DND-41 (cell line): ENCODE results near the gene TMEM132D.

Source experiments
- ATAC-seq: fragments of 200-7000 bp; cut with Tn5 transposase; 3 replicates; pipeline ENCODE4 v1.9.1; 2021; ENCODE audit warnings: low read depth; ENCODE audit not compliant: insufficient read depth
- DNase-seq: peaks from one replicate; pipeline ENCODE4 v3.0.0-alpha.2; 2020
- H2AFZ ChIP-seq: 2 replicates; pipeline ENCODE4 v1.6.0; 2012; ENCODE audit warnings: low read depth, low read length
- H3K27ac ChIP-seq: 2 replicates; pipeline ENCODE4 v1.5.1; 2012; ENCODE audit warnings: low read length, inconsistent platforms
- H3K27me3 ChIP-seq: fragments of 200-600 bp; sonication (generic); 2 replicates; pipeline ENCODE4 v1.6.0; 2012; ENCODE audit warnings: low read length, mild to moderate bottlenecking, inconsistent platforms; ENCODE audit not compliant: insufficient read depth, poor library complexity
- H3K36me3 ChIP-seq: 2 replicates; pipeline ENCODE4 v1.5.1; 2012; ENCODE audit warnings: low read length, inconsistent platforms; ENCODE audit not compliant: insufficient read depth
- H3K4me1 ChIP-seq: 2 replicates; pipeline ENCODE4 v1.5.1; 2012; ENCODE audit warnings: mild to moderate bottlenecking, low read length; ENCODE audit not compliant: insufficient read depth
- H3K4me2 ChIP-seq: 2 replicates; pipeline ENCODE4 v1.6.0; 2012; ENCODE audit warnings: mild to moderate bottlenecking, moderate library complexity, low read length, inconsistent platforms; ENCODE audit not compliant: insufficient read depth
- H3K4me3 ChIP-seq, 2 experiments: fragments of 200-600 bp in 1 of 2; shearing (Covaris generic) in 1 of 2; 2 replicates each; pipeline ENCODE4 v1.5.1; 2012 to 2016; ENCODE audit warnings: inconsistent platforms in 2 of 2, low read length in 2 of 2, mild to moderate bottlenecking in 2 of 2, low read depth in 1 of 2, moderate library complexity in 1 of 2
- H3K79me2 ChIP-seq: 2 replicates; pipeline ENCODE4 v1.6.0; 2012; ENCODE audit warnings: low read length, inconsistent platforms; ENCODE audit not compliant: insufficient read depth
- H3K9ac ChIP-seq: 2 replicates; pipeline ENCODE4 v1.6.0; 2012; ENCODE audit warnings: low read depth, mild to moderate bottlenecking, inconsistent platforms, low read length, moderate library complexity
- H3K9me3 ChIP-seq: 2 replicates; pipeline ENCODE4 v1.5.1; 2012; ENCODE audit warnings: low read length, moderate library complexity, mild to moderate bottlenecking, inconsistent platforms; ENCODE audit not compliant: insufficient read depth, severe bottlenecking
- H4K20me1 ChIP-seq: 2 replicates; pipeline ENCODE4 v1.6.0; 2012; ENCODE audit warnings: low read length; ENCODE audit not compliant: insufficient read depth
- CTCF ChIP-seq: IDR thresholded peaks from 2 replicates; pipeline ENCODE4 v1.5.1; 2012; ENCODE audit warnings: borderline replicate concordance, low read length, moderate library complexity, mild to moderate bottlenecking; ENCODE audit not compliant: poor library complexity, severe bottlenecking; ENCODE audit errors: extremely low read depth
- EZH2 ChIP-seq: IDR thresholded peaks from 3 replicates; pipeline ENCODE4 v1.6.1; 2012; ENCODE audit warnings: borderline replicate concordance, low read depth, mild to moderate bottlenecking, moderate library complexity, low read length, inconsistent platforms; ENCODE audit not compliant: severe bottlenecking

TMEM132D gene

GRCh38 chr12:129532707-129533499 is 370.9 kb downstream of the TMEM132D start:
- no peak for DNase-seq
- H3K9ac ChIP-seq = no peak overlapping the region
- no peak overlapping the region for H3K4me3 ChIP-seq
- H2AFZ ChIP-seq = no peak overlapping the region
- H3K79me2 ChIP-seq = no peaks in the 10 kb centered on the region
- H3K9me3 ChIP-seq = no peaks in the 10 kb centered on the region
- TF ChIP-seq EZH2 (no peak), CTCF (no peak)
- no peaks in the 10 kb centered on the region for H4K20me1 ChIP-seq
- H3K36me3 ChIP-seq = no peaks in the 10 kb centered on the region
- no peak overlapping the region for H3K4me2 ChIP-seq
- H3K27me3 ChIP-seq = no peaks in the 10 kb centered on the region
- H3K4me1 ChIP-seq = no peaks in the 10 kb centered on the region
- ATAC-seq = no peak
- H3K27ac ChIP-seq = no peak overlapping the region

GRCh38 chr12:129532082-129532481 is 371.7 kb downstream of the TMEM132D start:
- Histone ChIP-seq H3K79me2 (no peaks in the 10 kb centered on the region), H3K4me2 (no peak overlapping the region), H3K36me3 (no peaks in the 10 kb centered on the region), H2AFZ (no peak overlapping the region), H3K4me3 (no peak overlapping the region), H3K27ac (no peak overlapping the region), H3K9me3 (no peaks in the 10 kb centered on the region), H3K9ac (no peak overlapping the region), H4K20me1 (no peaks in the 10 kb centered on the region), H3K4me1 (no peaks in the 10 kb centered on the region), H3K27me3 (no peaks in the 10 kb centered on the region)
- TF ChIP-seq CTCF (no peak), EZH2 (no peak)
- no peak for ATAC-seq
- DNase-seq = no peak

- Histone ChIP-seq H3K4me2 (no peak overlapping the region), H3K9me3 (no peaks in the 10 kb centered on the region)
Measured at GRCh38 chr12:129530984-129531383, 372.8 kb downstream of the TMEM132D start.

More at GRCh38 chr12:129530984-129531383, 372.8 kb downstream of the TMEM132D start:
- Histone ChIP-seq H3K4me3 (no peak overlapping the region), H3K36me3 (no peaks in the 10 kb centered on the region), H3K9ac (no peak overlapping the region), H3K27me3 (no peaks in the 10 kb centered on the region), H3K27ac (no peak overlapping the region), H2AFZ (no peak overlapping the region), H4K20me1 (no peaks in the 10 kb centered on the region), H3K79me2 (no peaks in the 10 kb centered on the region), H3K4me1 (no peaks in the 10 kb centered on the region)
- DNase-seq (no peak), ATAC-seq (no peak)
- TF ChIP-seq CTCF (no peak), EZH2 (no peak)
